HepG2 (cell line): ENCODE results near the gene DYSF. TPM values are rescaled to one million over a fixed set of nuclear protein-coding genes. Genes with fewer than 3 reads are reported as not detected.
A peak's percentile ranks its signal among the peaks of the same experiment; 100 is the strongest.

Experiments used
- ATAC-seq: fragments of 200-7000 bp; cut with Tn5 transposase; 3 replicates; pipeline ENCODE4 v1.9.1; 2020; ENCODE audit warnings: mild to moderate bottlenecking, moderate library complexity
- BruUV-seq: library from RNA; stranded (reverse); fragments of 400-500 nt; replicated peaks from 2 replicates; lab custom pipeline; 2021; lab: Mats Ljungman, UMichigan
- CTCF ChIA-PET: fragments of 300-600 bp; formaldehyde crosslinking; extraction: SDS; loops from one replicate; lab custom pipeline; 2021; ENCODE audit warnings: low total read pairs, inconsistent platforms, low intra/inter-chr PET ratio; lab: Yijun Ruan, JAX
- POLR2A ChIA-PET: fragments of 350-600 bp; sonication (Branson Sonifier 250); formaldehyde crosslinking; loops from one replicate; lab custom pipeline; 2020; ENCODE audit warnings: antibody characterized with exemption, inconsistent platforms; lab: Yijun Ruan, JAX
- DNase-seq: peaks from one replicate; pipeline ENCODE4 v3.0.0-alpha.2; 2015; ENCODE audit warnings: low spot score
- FAIRE-seq: peaks from 3 replicates; lab custom pipeline; 2011; peaks lifted over from hg19 to GRCh38; lab: Jason Lieb, UNC
- H2AFZ ChIP-seq: one replicate; pipeline ENCODE4 v1.6.1; 2011; ENCODE audit warnings: low read length, inconsistent platforms
- H3K27ac ChIP-seq: fragments of 300-600 bp; 3 replicates; pipeline ENCODE4 v1.8.0; 2011; ENCODE audit warnings: mixed run types, mild to moderate bottlenecking, mixed read lengths, low read length, inconsistent platforms; ENCODE audit not compliant: insufficient read depth; ENCODE audit errors: extremely low read length
- H3K27me3 ChIP-seq, 2 experiments: fragments of 200-600 bp in 1 of 2; 2 replicates in 1 of 2; 3 replicates in 1 of 2; pipeline versions ENCODE4 v1.6.0 to v1.8.0; 2011; ENCODE audit warnings: low read length in 2 of 2, mild to moderate bottlenecking in 2 of 2, moderate library complexity in 2 of 2, inconsistent platforms in 1 of 2; ENCODE audit not compliant: insufficient read depth in 2 of 2, control insufficient read depth in 1 of 2
- H3K36me3 ChIP-seq, 2 experiments: fragments of 200-600 bp in 1 of 2; replicated peaks in 1 of 2; 2 replicates in 1 of 2; 3 replicates in 1 of 2; pipeline versions ENCODE4 v1.5.1 to v1.8.0; 2011; ENCODE audit warnings: low read length in 2 of 2, inconsistent platforms in 1 of 2; ENCODE audit not compliant: insufficient read depth in 2 of 2, control insufficient read depth in 1 of 2
- H3K4me1 ChIP-seq: 2 replicates; pipeline ENCODE4 v1.5.1; 2012; ENCODE audit warnings: low read length, inconsistent platforms; ENCODE audit not compliant: insufficient read depth
- H3K4me2 ChIP-seq: 2 replicates; pipeline ENCODE4 v1.6.0; 2011; ENCODE audit warnings: low read depth, low read length, inconsistent platforms
- H3K4me3 ChIP-seq, 3 experiments: fragments of 200-600 bp in 1 of 3; sonication (generic), shearing (Covaris generic) in 1 of 3; replicated peaks in 1 of 3; 2 replicates each; pipeline ENCODE4 v1.5.1; 2011 to 2016; ENCODE audit warnings: low read length in 3 of 3, inconsistent platforms in 2 of 3, low read depth in 2 of 3, mild to moderate bottlenecking in 2 of 3, control low read depth in 1 of 3, mixed read lengths in 1 of 3; ENCODE audit not compliant: insufficient read depth in 1 of 3
- H3K79me2 ChIP-seq: one replicate; pipeline ENCODE4 v1.6.1; 2011; ENCODE audit warnings: low read length, inconsistent platforms; ENCODE audit not compliant: insufficient read depth
- H3K9ac ChIP-seq: 2 replicates; pipeline ENCODE4 v1.6.0; 2011; ENCODE audit warnings: mild to moderate bottlenecking, low read depth, low read length, inconsistent platforms; ENCODE audit not compliant: insufficient read depth
- H3K9me3 ChIP-seq: 2 replicates; pipeline ENCODE4 v1.5.1; 2012; ENCODE audit warnings: mild to moderate bottlenecking, low read length
- H4K20me1 ChIP-seq: 2 replicates; pipeline ENCODE4 v1.6.0; 2011; ENCODE audit warnings: inconsistent platforms, mild to moderate bottlenecking, low read length, moderate library complexity; ENCODE audit not compliant: insufficient read depth
- BCL3 ChIP-seq: sonication (generic); formaldehyde crosslinking; IDR thresholded peaks from 2 replicates; pipeline ENCODE4 v1.5.1; 2020; ENCODE audit warnings: mild to moderate bottlenecking, missing genetic modification reagents, moderate library complexity
- CREB1 ChIP-seq, 2 experiments: fragments of 450-650 bp in 1 of 2; IDR thresholded peaks; 2 replicates each; pipeline ENCODE4 v1.6.1; 2016 to 2017; ENCODE audit warnings: control low read depth in 1 of 2, mild to moderate bottlenecking in 1 of 2, missing compliant biosample characterization in 1 of 2, missing genetic modification characterization in 1 of 2
- MED1 ChIP-seq: sonication (generic); formaldehyde crosslinking; IDR thresholded peaks from 2 replicates; pipeline ENCODE4 v1.4.0; 2020; ENCODE audit warnings: missing genetic modification reagents
- NKX3-1 ChIP-seq: sonication (generic); formaldehyde crosslinking; IDR thresholded peaks from 2 replicates; pipeline ENCODE4 v1.5.0; 2020; ENCODE audit warnings: missing genetic modification reagents
- ZNF142 ChIP-seq: sonication (generic); formaldehyde crosslinking; IDR thresholded peaks from 2 replicates; pipeline ENCODE4 v1.4.0; 2020; ENCODE audit warnings: missing genetic modification reagents
- ZNF343 ChIP-seq: sonication (generic); formaldehyde crosslinking; IDR thresholded peaks from 2 replicates; pipeline ENCODE4 v1.4.0; 2020; ENCODE audit warnings: mild to moderate bottlenecking, missing genetic modification reagents
- ZNF589 ChIP-seq: sonication (generic); formaldehyde crosslinking; conservative IDR thresholded peaks from 2 replicates; pipeline ENCODE4 v1.8.0; 2022; ENCODE audit warnings: mild to moderate bottlenecking, moderate library complexity, missing genetic modification reagents
- WGBS: methylation state at CpG from one replicate; pipeline ENCODE4 v1.1.6; 2017; ENCODE audit warnings: low lambda C conversion rate; 5-methylcytosine and 5-hydroxymethylcytosine counted together
- in situ Hi-C: cut with HindIII; loops from 2 replicates; pipeline ENCODE4 v1.10.0; 2017; ENCODE audit warnings: low pct_unique_long_range_greater_than_20kb; ENCODE audit not compliant: extremely low pct_ligation_motif_present
- intact Hi-C: fragments of 100-400 bp; cut with micrococcal nuclease; formaldehyde crosslinking; loops from one replicate; pipeline ENCODE4 v1.10.0; 2022; ENCODE audit not compliant: unreplicated experiment
- polyA plus RNA-seq, 8 experiments: library from polyadenylated mRNA; depleted of rRNA in 3 of 8; stranded (reverse) in 7 of 8; unstranded in 1 of 8; fragments of >200 nt; fragmentation: Illumina TruSeq in 4 of 8; extraction: Trizol in 4 of 8; gene quantifications; 2 replicates each; pipeline versions ENCODE4 v1.2.1 to v1.2.3, GENCODE V29; 2011 to 2016; ENCODE audit warnings: low read depth in 4 of 8, missing spikeins in 1 of 8, mixed read lengths in 1 of 8; ENCODE audit not compliant: insufficient read depth in 1 of 8
- total RNA-seq, 5 experiments: library from RNA; depleted of rRNA; stranded (reverse); fragments of >200 nt; fragmentation: Illumina TruSeq; extraction: Trizol; gene quantifications; 2 replicates each; pipeline ENCODE4 v1.2.3, GENCODE V29; 2016; ENCODE audit warnings: low read depth in 1 of 5

DYSF gene
- total and polyA plus RNA-seq, 2 of the 13 experiments (the other 11 are each of a cell fraction or from before 2014, with no cell fraction given): 0.15 to 2.4 TPM

- TF ChIP-seq ZNF343 (CRISPR knock-in tag) (no peak), BCL3 (CRISPR knock-in tag) (no peak)
- TF ChIP-seq, all 625 proteins: peak for 0
These were observed 114.3 kb downstream of the DYSF start (continued) for GRCh38 chr2:71567625-71568024.

- Histone ChIP-seq H3K9ac (no peak overlapping the region), H2AFZ (no peak overlapping the region), H3K27me3 (peaks cover 0 to 10% of the 10 kb centered on the region in 2 experiments; a peak in 2 of 5 replicates), H3K36me3 (peaks cover 0 to 3% of the 10 kb centered on the region in 2 experiments; a peak in 1 of 5 replicates), H3K27ac (no peak overlapping the region), H3K4me1 (peaks cover 3% of the 10 kb centered on the region; the same call in 1 of the 2 replicates), H3K4me3 (no peak overlapping the region), H3K79me2 (no peaks in the 10 kb centered on the region), H3K9me3 (0 out of 2 replicates have a peak, but pooled peaks cover 7% of the 10 kb centered on the region), H4K20me1 (no peaks in the 10 kb centered on the region), H3K4me2 (no peak overlapping the region)
- no peak for TF ChIP-seq MED1 (CRISPR knock-in tag)
- TF ChIP-seq ZNF142: no peak
- TF ChIP-seq CREB1 (IDR thresholded peaks at IDR 0.05): peak; percentile 89
- TF ChIP-seq CREB1 (CRISPR knock-in tag; IDR thresholded peaks at IDR 0.05): no peak
- no peak for TF ChIP-seq ZNF589
- TF ChIP-seq NKX3-1 (CRISPR knock-in tag): no peak
- no peak for FAIRE-seq
- no TSS peak for BruUV-seq
- in situ Hi-C loops: no loop called here
- ChIA-PET CTCF (no interaction called here), POLR2A (no interaction called here)
- intact Hi-C loops: no loop called here
- no peak for DNase-seq
- no peak for ATAC-seq
- 82% methylated on average over 10 of the region's 14 CpGs for WGBS
These were observed 114.7 kb downstream of the DYSF start for GRCh38 chr2:71568103-71568502.
